ENCODE measurements around the gene TRIO. TPM values are rescaled to one million over a fixed set of nuclear protein-coding genes. Genes with fewer than 3 reads are reported as not detected.

The TRIO gene
- total RNA-seq, 2 experiments from 2014 or later = 4.1 to 6.5 TPM

DNA sequence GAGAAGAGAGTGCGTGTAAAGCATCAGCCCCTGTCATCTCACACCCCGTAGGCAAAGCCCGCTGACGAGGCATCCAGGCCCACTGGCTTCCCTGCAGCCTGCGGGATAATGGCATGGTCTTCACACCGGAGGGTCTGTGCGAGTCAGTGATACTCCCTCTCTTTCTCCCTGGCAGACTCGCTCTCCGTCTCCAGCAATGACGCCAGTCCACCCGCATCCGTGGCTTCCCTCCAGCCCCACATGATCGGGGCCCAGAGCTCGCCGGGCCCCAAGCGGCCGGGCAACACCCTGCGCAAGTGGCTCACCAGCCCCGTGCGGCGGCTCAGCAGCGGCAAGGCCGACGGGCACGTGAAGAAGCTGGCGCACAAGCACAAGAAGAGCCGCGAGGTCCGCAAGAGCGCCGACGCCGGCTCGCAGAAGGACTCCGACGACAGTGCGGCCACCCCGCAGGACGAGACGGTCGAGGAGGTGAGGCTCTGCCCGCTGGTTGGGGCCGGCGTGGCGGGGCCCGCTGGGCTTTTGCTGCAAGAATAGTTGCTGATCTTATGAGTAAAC is 317.8 kb downstream of the TRIO start:
- CTCF ChIA-PET = no interaction called here

DNA sequence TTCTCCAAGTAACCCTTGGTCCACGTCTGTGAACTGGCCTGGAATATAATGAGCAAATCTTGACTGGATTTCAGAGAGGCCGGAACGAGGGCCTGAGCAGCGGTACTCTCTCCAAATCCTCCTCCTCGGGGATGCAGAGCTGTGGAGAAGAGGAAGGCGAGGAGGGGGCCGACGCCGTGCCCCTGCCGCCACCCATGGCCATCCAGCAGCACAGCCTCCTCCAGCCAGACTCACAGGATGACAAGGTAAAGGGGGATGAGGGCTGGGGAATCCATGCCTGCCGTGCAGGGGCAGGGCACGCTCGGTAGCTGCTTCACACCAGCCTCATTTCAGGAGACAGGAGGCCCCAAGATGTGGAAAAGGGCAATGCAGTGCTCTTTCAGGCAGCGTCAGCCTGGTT is 319.5 kb downstream of the TRIO start:
- no peak for DNase-seq
- no peaks in the 10 kb centered on the region for H3K36me3 ChIP-seq (ENCODE audit: insufficient read depth, low read length)
- no peaks in the 10 kb centered on the region for H3K4me1 ChIP-seq (ENCODE audit: insufficient read depth, low read length)
- Mint-ChIP-seq H3K4me3 (no peak overlapping the region), H3K9me3 (no peaks in the 10 kb centered on the region), H3K4me1 (ENCODE audit: low read depth) (no peaks in the 10 kb centered on the region), H3K36me3 (ENCODE audit: low read depth) (no peaks in the 10 kb centered on the region), H3K27ac (no peak overlapping the region), H3K27me3 (no peaks in the 10 kb centered on the region)
- H3K27ac ChIP-seq (ENCODE audit: low read depth in 1 of 2, low read length in 2 of 2) = no peak overlapping the region
- TF ChIP-seq, protein P1, sequence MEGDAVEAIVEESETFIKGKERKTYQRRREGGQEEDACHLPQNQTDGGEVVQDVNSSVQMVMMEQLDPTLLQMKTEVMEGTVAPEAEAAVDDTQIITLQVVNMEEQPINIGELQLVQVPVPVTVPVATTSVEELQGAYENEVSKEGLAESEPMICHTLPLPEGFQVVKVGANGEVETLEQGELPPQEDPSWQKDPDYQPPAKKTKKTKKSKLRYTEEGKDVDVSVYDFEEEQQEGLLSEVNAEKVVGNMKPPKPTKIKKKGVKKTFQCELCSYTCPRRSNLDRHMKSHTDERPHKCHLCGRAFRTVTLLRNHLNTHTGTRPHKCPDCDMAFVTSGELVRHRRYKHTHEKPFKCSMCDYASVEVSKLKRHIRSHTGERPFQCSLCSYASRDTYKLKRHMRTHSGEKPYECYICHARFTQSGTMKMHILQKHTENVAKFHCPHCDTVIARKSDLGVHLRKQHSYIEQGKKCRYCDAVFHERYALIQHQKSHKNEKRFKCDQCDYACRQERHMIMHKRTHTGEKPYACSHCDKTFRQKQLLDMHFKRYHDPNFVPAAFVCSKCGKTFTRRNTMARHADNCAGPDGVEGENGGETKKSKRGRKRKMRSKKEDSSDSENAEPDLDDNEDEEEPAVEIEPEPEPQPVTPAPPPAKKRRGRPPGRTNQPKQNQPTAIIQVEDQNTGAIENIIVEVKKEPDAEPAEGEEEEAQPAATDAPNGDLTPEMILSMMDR (IDR thresholded peaks at IDR 0.05) = no peak
- no peaks in the 10 kb centered on the region for H3K9me3 ChIP-seq (ENCODE audit: control insufficient read depth in 1 of 2, insufficient read depth in 1 of 2, low read length in 2 of 2)
- intact Hi-C loops (cut with DNase I, micrococcal nuclease) = no loop called here
- CTCF ChIA-PET = no interaction called here
- POLR2A ChIA-PET = interaction anchor here (0.7 kb wide), 1 partner anchor 247 kb away, joined by 3 read pairs; no protein-coding TSS in a partner anchor
- no peak overlapping the region for H3K4me3 ChIP-seq (ENCODE audit: low read length)
- no peaks in the 10 kb centered on the region for H3K27me3 ChIP-seq (ENCODE audit: control insufficient read depth in 1 of 2, insufficient read depth in 2 of 2, low read length in 2 of 2)
- no peak for ATAC-seq (ENCODE audit: poor library complexity)

More for the DNA sequence above, 317.8 kb downstream of the TRIO start:
- H3K27ac Mint-ChIP-seq = no peak overlapping the region
- DNase-seq = no peak
- ATAC-seq (ENCODE audit: poor library complexity) = no peak
- intact Hi-C loops (cut with DNase I, micrococcal nuclease) = no loop called here
- no peaks in the 10 kb centered on the region for H3K4me1 Mint-ChIP-seq (ENCODE audit: low read depth)
- H3K27me3 Mint-ChIP-seq = no peaks in the 10 kb centered on the region
- H3K36me3 Mint-ChIP-seq (ENCODE audit: low read depth) = no peaks in the 10 kb centered on the region
- Histone ChIP-seq H3K4me1 (ENCODE audit: insufficient read depth, low read length) (no peaks in the 10 kb centered on the region), H3K27me3 (ENCODE audit: control insufficient read depth in 1 of 2, insufficient read depth in 2 of 2, low read length in 2 of 2) (no peaks in the 10 kb centered on the region), H3K27ac (ENCODE audit: low read depth in 1 of 2, low read length in 2 of 2) (no peak overlapping the region), H3K36me3 (ENCODE audit: insufficient read depth, low read length) (no peaks in the 10 kb centered on the region), H3K4me3 (ENCODE audit: low read length) (no peak overlapping the region), H3K9me3 (ENCODE audit: control insufficient read depth in 1 of 2, insufficient read depth in 1 of 2, low read length in 2 of 2) (peaks cover 0 to 4% of the 10 kb centered on the region in 2 experiments)
- H3K4me3 Mint-ChIP-seq = no peak overlapping the region
- no peaks in the 10 kb centered on the region for H3K9me3 Mint-ChIP-seq
- TF ChIP-seq, protein P1 (IDR thresholded peaks at IDR 0.05) = no peak
- POLR2A ChIA-PET = no interaction called here

DNA sequence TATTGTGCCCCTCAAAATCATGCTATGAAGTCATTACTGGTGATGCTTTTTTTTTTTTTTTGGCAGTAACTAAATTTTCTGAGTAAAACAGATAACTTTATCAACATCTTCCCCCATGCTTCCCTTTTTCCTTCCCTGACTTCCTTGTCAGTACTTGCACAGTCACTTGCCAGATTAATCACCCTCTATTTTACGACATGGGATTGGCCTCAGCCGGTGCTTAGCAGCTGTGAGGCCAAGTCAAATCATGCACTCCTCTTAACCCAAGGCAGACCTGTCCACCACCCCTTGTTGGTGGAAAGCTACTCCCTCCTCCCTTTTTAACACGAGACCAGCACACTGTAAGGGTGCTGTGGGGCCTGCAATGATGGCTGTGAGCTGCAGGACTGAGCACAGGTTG is 320.5 kb downstream of the TRIO start:
- ATAC-seq (ENCODE audit: poor library complexity) = no peak

More for the DNA sequence above, 320.5 kb downstream of the TRIO start:
- no peak overlapping the region for H3K4me3 Mint-ChIP-seq
- peak in 2 of 14 experiments; percentile 34 to 54 for DNase-seq
- Histone ChIP-seq H3K27me3 (ENCODE audit: control insufficient read depth in 1 of 2, insufficient read depth in 2 of 2, low read length in 2 of 2) (no peaks in the 10 kb centered on the region), H3K36me3 (ENCODE audit: insufficient read depth, low read length) (no peaks in the 10 kb centered on the region), H3K9me3 (ENCODE audit: control insufficient read depth in 1 of 2, insufficient read depth in 1 of 2, low read length in 2 of 2) (no peaks in the 10 kb centered on the region), H3K4me3 (ENCODE audit: low read length) (no peak overlapping the region), H3K27ac (ENCODE audit: low read depth in 1 of 2, low read length in 2 of 2) (no peak overlapping the region), H3K4me1 (ENCODE audit: insufficient read depth, low read length) (no peaks in the 10 kb centered on the region)
- H3K27ac Mint-ChIP-seq = no peak overlapping the region
- H3K27me3 Mint-ChIP-seq = no peaks in the 10 kb centered on the region
- TF ChIP-seq, protein P1 (IDR thresholded peaks at IDR 0.05) = no peak
- no peaks in the 10 kb centered on the region for H3K36me3 Mint-ChIP-seq (ENCODE audit: low read depth)
- ChIA-PET POLR2A (interaction anchor here (0.9 kb wide), 1 partner anchor 50 kb away, joined by 5 read pairs; no protein-coding TSS in a partner anchor), CTCF (no interaction called here)
- no peaks in the 10 kb centered on the region for H3K9me3 Mint-ChIP-seq
- intact Hi-C loops (cut with DNase I, micrococcal nuclease) = no loop called here
- H3K4me1 Mint-ChIP-seq (ENCODE audit: low read depth) = no peaks in the 10 kb centered on the region
